HG03460 (cell line): Measurements from ENCODE around the gene SLC50A1.
A peak's percentile ranks its signal among the peaks of the same experiment; 100 is the strongest.

Source experiments
- ATAC-seq: cut with Tn5 transposase; IDR thresholded peaks from one replicate; pipeline ENCODE4 v1.9.1; 2021; ENCODE audit not compliant: unreplicated experiment

Gene SLC50A1

GRCh38 chr1:155182052-155182550 lies 46.4 kb downstream of the SLC50A1 start:
- no peak for ATAC-seq

DNA sequence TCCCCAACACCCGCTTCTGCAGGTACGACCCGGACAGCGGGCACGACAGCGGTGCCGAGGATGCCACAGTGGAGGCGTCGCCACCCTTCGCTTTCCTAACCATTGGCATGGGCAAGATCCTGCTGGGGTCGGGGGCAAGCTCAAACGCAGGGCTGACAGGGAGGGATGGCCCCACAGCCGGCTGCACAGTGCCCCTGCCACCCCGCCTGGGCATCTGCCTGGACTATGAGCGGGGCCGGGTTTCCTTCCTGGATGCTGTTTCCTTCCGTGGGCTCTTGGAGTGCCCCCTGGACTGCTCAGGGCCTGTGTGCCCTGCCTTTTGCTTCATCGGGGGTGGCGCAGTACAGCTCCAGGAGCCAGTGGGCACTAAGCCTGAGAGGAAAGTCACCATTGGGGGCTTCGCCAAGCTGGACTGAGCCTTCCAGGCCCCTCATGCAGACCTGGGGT lies 48.1 kb downstream of the SLC50A1 start:
- no peak for ATAC-seq

DNA sequence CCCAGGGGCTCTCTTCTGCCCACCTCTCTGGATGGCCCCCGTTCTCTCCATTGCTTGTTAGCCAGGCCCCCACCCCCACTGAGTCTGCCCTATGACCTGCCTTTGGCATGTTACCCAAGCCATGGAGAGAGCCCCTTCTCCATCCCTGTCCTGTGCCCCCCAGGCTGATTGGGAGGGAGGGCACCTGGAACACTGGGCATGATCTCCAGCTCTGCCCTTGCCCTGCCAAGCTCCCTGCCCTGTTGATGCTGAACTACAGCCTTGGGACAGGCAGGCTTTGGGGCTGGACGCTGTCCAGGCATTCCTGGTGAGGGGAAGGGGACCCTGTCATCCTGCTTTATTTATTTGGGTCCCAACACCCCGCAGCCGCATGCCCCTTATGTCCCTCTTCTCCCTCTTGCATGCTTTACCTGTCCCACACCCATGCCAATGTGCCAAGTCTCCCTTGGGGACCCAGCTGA lies 48.7 kb downstream of the SLC50A1 start:
- no peak for ATAC-seq

GRCh38 chr1:155184835-155185782 lies 49.5 kb downstream of the SLC50A1 start:
- ATAC-seq, result peak; percentile 78

- no peak for ATAC-seq
Observed at GRCh38 chr1:155185783-155186066, 50.1 kb downstream of the SLC50A1 start.

- ATAC-seq, result no peak
Observed at GRCh38 chr1:155186067-155186793, 50.6 kb downstream of the SLC50A1 start.

GRCh38 chr1:155186794-155187455 lies 51.3 kb downstream of the SLC50A1 start:
- no peak for ATAC-seq

- no peak for ATAC-seq
Observed at GRCh38 chr1:155187456-155187891, 51.8 kb downstream of the SLC50A1 start.

DNA sequence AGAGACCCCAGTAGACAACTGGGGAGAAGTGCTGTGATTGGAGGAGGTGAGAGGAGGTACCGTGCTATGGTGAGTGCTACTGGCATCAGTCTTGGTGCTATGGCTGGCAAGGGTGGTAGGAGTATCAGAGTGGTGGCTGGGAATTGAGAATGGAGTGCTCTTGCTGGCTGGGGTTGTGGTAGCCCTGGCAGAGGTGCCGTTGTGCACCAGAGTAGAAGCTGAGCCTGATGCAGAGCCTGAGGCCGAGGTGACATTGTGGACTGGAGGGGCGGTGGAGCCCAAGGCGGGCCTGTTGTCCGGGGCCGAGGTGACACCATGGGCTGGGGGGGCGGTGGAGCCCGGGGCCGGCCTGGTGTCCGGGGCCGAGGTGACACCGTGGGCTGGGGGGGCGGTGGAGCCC lies 52.6 kb downstream of the SLC50A1 start:
- ATAC-seq, result no peak
